IMR-90 (cell line): ENCODE measurements around the gene FIBCD1. TPM values are rescaled to one million over a fixed set of nuclear protein-coding genes. Genes with fewer than 3 reads are reported as not detected.

Source experiments
- ATAC-seq: fragments of 200-7000 bp; cut with Tn5 transposase; 2 replicates; pipeline ENCODE4 v1.9.1; 2020; ENCODE audit warnings: low read depth, mild to moderate bottlenecking, moderate library complexity
- BruUV-seq: library from RNA; stranded (reverse); fragments of 400-500 nt; replicated peaks from 2 replicates; lab custom pipeline; 2021; lab: Mats Ljungman, UMichigan
- CTCF ChIA-PET: fragments of 300-600 bp; formaldehyde crosslinking; extraction: SDS; loops from one replicate; lab custom pipeline; 2021; ENCODE audit warnings: antibody characterized with exemption; lab: Yijun Ruan, JAX
- POLR2A ChIA-PET: fragments of 300-600 bp; sonication (Branson Sonifier 250); formaldehyde crosslinking; loops from one replicate; lab custom pipeline; 2022; ENCODE audit warnings: antibody characterized with exemption; ENCODE audit not compliant: unreplicated experiment; lab: Charles Lee
- DNase-seq: peaks from one replicate; pipeline ENCODE4 v3.0.0; 2013
- H2AFZ ChIP-seq: replicated peaks from 2 replicates; pipeline ENCODE3; 2013; ENCODE audit warnings: low read length, mild to moderate bottlenecking; ENCODE audit not compliant: poor library complexity
- H2AK5ac ChIP-seq: 2 replicates; pipeline ENCODE4 v1.6.1; 2013; ENCODE audit warnings: low read depth, low read length, inconsistent platforms
- H2AK9ac ChIP-seq: replicated peaks from 2 replicates; pipeline ENCODE3; 2013; ENCODE audit warnings: mild to moderate bottlenecking, low read depth, low read length, moderate library complexity; ENCODE audit not compliant: poor library complexity
- H2BK120ac ChIP-seq: 2 replicates; pipeline ENCODE4 v1.6.1; 2013; ENCODE audit warnings: low read depth, low read length, inconsistent platforms
- H2BK15ac ChIP-seq: 3 replicates; pipeline ENCODE4 v1.6.1; 2013; ENCODE audit warnings: low read depth, low read length, inconsistent platforms
- H2BK20ac ChIP-seq: 2 replicates; pipeline ENCODE4 v1.6.1; 2013; ENCODE audit warnings: low read depth, mild to moderate bottlenecking, inconsistent platforms, low read length, moderate library complexity
- H2BK5ac ChIP-seq: 2 replicates; pipeline ENCODE4 v1.6.1; 2013; ENCODE audit warnings: mild to moderate bottlenecking, low read depth, low read length, inconsistent platforms; ENCODE audit not compliant: poor library complexity, severe bottlenecking
- H3K14ac ChIP-seq: replicated peaks from 2 replicates; pipeline ENCODE4 v1.6.1; 2013; ENCODE audit warnings: low read depth, low read length, inconsistent platforms
- H3K18ac ChIP-seq: 2 replicates; pipeline ENCODE4 v1.6.1; 2013; ENCODE audit warnings: low read depth, low read length, control low read depth
- H3K23ac ChIP-seq: 2 replicates; pipeline ENCODE4 v1.6.1; 2013; ENCODE audit warnings: low read depth, low read length, inconsistent platforms
- H3K27ac ChIP-seq: 2 replicates; pipeline ENCODE4 v1.5.1; 2013; ENCODE audit warnings: mild to moderate bottlenecking, control low read depth, low read length; ENCODE audit not compliant: insufficient read depth
- H3K27me3 ChIP-seq: 2 replicates; pipeline ENCODE4 v1.6.1; 2013; ENCODE audit warnings: low read length; ENCODE audit not compliant: control insufficient read depth, insufficient read depth
- H3K36me3 ChIP-seq: 2 replicates; pipeline ENCODE4 v1.6.1; 2013; ENCODE audit warnings: low read length, mixed read lengths; ENCODE audit not compliant: control insufficient read depth, insufficient read depth
- H3K4ac ChIP-seq: 2 replicates; pipeline ENCODE4 v1.6.1; 2013; ENCODE audit warnings: low read depth, low read length, inconsistent platforms
- H3K4me1 ChIP-seq: 2 replicates; pipeline ENCODE4 v1.6.1; 2013; ENCODE audit warnings: low read length, mixed read lengths; ENCODE audit not compliant: control insufficient read depth, insufficient read depth
- H3K4me2 ChIP-seq: 2 replicates; pipeline ENCODE4 v1.6.1; 2013; ENCODE audit warnings: low read depth, mild to moderate bottlenecking, control low read depth, low read length, moderate library complexity
- H3K4me3 ChIP-seq: 2 replicates; pipeline ENCODE4 v1.5.1; 2013; ENCODE audit warnings: low read depth, mild to moderate bottlenecking, control low read depth, low read length, moderate library complexity; ENCODE audit not compliant: insufficient read depth
- H3K56ac ChIP-seq: 2 replicates; pipeline ENCODE4 v1.6.1; 2013; ENCODE audit warnings: low read length, inconsistent platforms; ENCODE audit not compliant: insufficient read depth; ENCODE audit errors: extremely low read depth
- H3K79me1 ChIP-seq, 2 experiments: 2 replicates each; pipeline ENCODE4 v1.6.1; 2013; ENCODE audit warnings: low read length in 2 of 2, inconsistent platforms in 1 of 2, low read depth in 1 of 2
- H3K9ac ChIP-seq: 2 replicates; pipeline ENCODE4 v1.6.1; 2013; ENCODE audit warnings: low read depth, low read length, control low read depth
- H3K9me1 ChIP-seq: 2 replicates; pipeline ENCODE4 v1.6.1; 2013; ENCODE audit warnings: low read length, inconsistent platforms; ENCODE audit not compliant: insufficient read depth
- H3K9me3 ChIP-seq: 2 replicates; pipeline ENCODE4 v1.6.1; 2013; ENCODE audit warnings: low read length; ENCODE audit not compliant: control insufficient read depth, insufficient read depth
- H4K20me1 ChIP-seq: 2 replicates; pipeline ENCODE4 v1.6.1; 2013; ENCODE audit warnings: low read length, inconsistent platforms; ENCODE audit not compliant: insufficient read depth
- H4K5ac ChIP-seq: 2 replicates; pipeline ENCODE4 v1.6.1; 2013; ENCODE audit warnings: mild to moderate bottlenecking, low read depth, low read length, control low read depth
- H4K8ac ChIP-seq, 2 experiments: 2 replicates each; pipeline ENCODE4 v1.6.1; 2013; ENCODE audit warnings: low read depth in 2 of 2, low read length in 2 of 2, control low read depth in 1 of 2, inconsistent platforms in 1 of 2
- H4K91ac ChIP-seq: 2 replicates; pipeline ENCODE4 v1.6.1; 2013; ENCODE audit warnings: low read depth, low read length, inconsistent platforms; ENCODE audit not compliant: insufficient read depth
- BHLHE40 ChIP-seq: fragments of 150-350 bp; IDR thresholded peaks from 2 replicates; pipeline ENCODE4 v1.6.1; 2016; ENCODE audit warnings: mild to moderate bottlenecking, low read depth, low read length
- ELK1 ChIP-seq: fragments of 150-350 bp; IDR thresholded peaks from 2 replicates; pipeline ENCODE4 v1.6.1; 2016; ENCODE audit warnings: low read depth, mild to moderate bottlenecking, low read length, moderate library complexity, borderline replicate concordance
- MAZ ChIP-seq: IDR thresholded peaks from 2 replicates; pipeline ENCODE4 v1.6.1; 2012; ENCODE audit warnings: low read depth, mild to moderate bottlenecking, low read length, improper control_type of control experiment, moderate library complexity, borderline replicate concordance
- RAD21 ChIP-seq: IDR thresholded peaks from 2 replicates; pipeline ENCODE4 v1.6.1; 2012; ENCODE audit warnings: low read length, improper control_type of control experiment
- RCOR1 ChIP-seq: IDR thresholded peaks from 2 replicates; pipeline ENCODE4 v1.6.1; 2012; ENCODE audit warnings: mild to moderate bottlenecking, low read length, improper control_type of control experiment; ENCODE audit not compliant: insufficient replicate concordance
- RFX5 ChIP-seq: IDR thresholded peaks from 2 replicates; pipeline ENCODE4 v1.8.0; 2012; ENCODE audit warnings: low read depth, mild to moderate bottlenecking, low read length, moderate library complexity
- SMC3 ChIP-seq: fragments of 150-350 bp; IDR thresholded peaks from 2 replicates; pipeline ENCODE4 v1.6.1; 2016; ENCODE audit warnings: low read depth, mild to moderate bottlenecking, antibody characterized with exemption, low read length, moderate library complexity
- WGBS, 2 experiments: methylation state at CpG; one replicate each; pipeline versions ENCODE4 v1.1.5 to v1.1.7; 2013; ENCODE audit warnings: missing lambda C conversion rate in 2 of 2; ENCODE audit not compliant: insufficient read length in 1 of 2; ENCODE audit errors: extremely low coverage in 2 of 2; 5-methylcytosine and 5-hydroxymethylcytosine counted together
- dilution Hi-C: fragments of 300-500 bp; cut with HindIII; formaldehyde crosslinking; loops from one replicate; pipeline ENCODE4 v1.14.3; 2018; ENCODE audit warnings: low sequenced_read_pairs; ENCODE audit not compliant: unreplicated experiment
- in situ Hi-C: fragments of 300-500 bp; cut with MboI; formaldehyde crosslinking; loops from 3 replicates; pipeline ENCODE4 v1.14.3; 2019; ENCODE audit warnings: low sequenced_read_pairs, inconsistent platforms, mixed read lengths
- intact Hi-C: fragments of 100-400 bp; cut with micrococcal nuclease; formaldehyde crosslinking; loops from 2 replicates; pipeline ENCODE4 v1.10.0; 2022
- polyA plus RNA-seq, 3 experiments: library from polyadenylated mRNA; depleted of rRNA; stranded (reverse); fragments of >200 nt; gene quantifications; 2 replicates each; pipeline ENCODE4 v1.2.3, GENCODE V29; 2012; ENCODE audit warnings: low replicate concordance in 1 of 3
- total RNA-seq: library from RNA; depleted of rRNA; stranded (reverse); fragments of >200 nt; gene quantifications from 2 replicates; pipeline ENCODE4 v1.2.3, GENCODE V29; 2012

The FIBCD1 gene
- total and polyA plus RNA-seq, 2 of the 4 experiments (the other 2 are of a cell fraction) = 1.1 to 10.1 TPM

DNA sequence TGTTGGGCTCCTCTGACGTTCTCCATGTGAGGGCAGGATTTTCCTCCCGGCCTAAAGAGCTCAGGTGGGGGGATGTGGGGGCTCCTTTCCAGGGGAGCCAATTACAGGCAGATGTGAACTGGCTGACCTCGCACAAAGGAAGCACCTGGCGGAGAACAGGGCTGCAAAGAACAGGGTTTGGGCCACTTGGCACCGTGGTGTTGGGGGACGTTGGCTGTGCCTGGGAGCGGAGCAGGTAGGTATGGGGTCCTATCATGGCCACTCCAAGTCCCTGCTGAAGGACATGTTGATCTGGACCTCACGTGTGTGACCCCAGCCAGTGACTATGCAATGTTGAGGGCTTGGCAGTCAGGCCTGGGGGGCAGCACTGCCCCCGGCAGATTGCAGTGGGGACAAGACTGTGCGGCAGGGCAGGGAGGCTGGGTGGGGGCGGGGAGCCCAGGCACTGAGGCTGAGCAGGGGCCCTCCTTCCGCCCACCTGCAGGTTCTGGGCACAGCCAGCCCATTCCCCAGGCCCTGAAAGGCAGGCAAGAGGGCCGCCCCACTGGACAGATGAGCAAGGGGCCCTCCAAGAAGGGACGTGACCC lies 19.4 kb downstream of the FIBCD1 start:
- no peak overlapping the region for H3K23ac ChIP-seq
- no peak overlapping the region for H3K18ac ChIP-seq
- H2BK120ac ChIP-seq = no peak overlapping the region
- no peak overlapping the region for H3K4me3 ChIP-seq
- no peak overlapping the region for H3K14ac ChIP-seq
- H3K4ac ChIP-seq = no peak overlapping the region
- H3K27me3 ChIP-seq = no peaks in the 10 kb centered on the region
- intact Hi-C loops = no loop called here
- no peak overlapping the region for H3K56ac ChIP-seq
- ChIA-PET POLR2A (no interaction called here), CTCF (no interaction called here)
- no peak overlapping the region for H2BK5ac ChIP-seq
- 88% methylated on average over 6 of the region's 14 CpGs; no CpG with 5 or more reads in 1 of the 2 experiments for WGBS, 2 experiments
- no peak for DNase-seq
- no peak for ATAC-seq
- in situ Hi-C loops = no loop called here
- no peaks in the 10 kb centered on the region for H4K20me1 ChIP-seq
- H3K36me3 ChIP-seq = no peaks in the 10 kb centered on the region
- H3K4me2 ChIP-seq = no peak overlapping the region
- no peak overlapping the region for H4K8ac ChIP-seq
- no peak overlapping the region for H4K91ac ChIP-seq
- no peaks in the 10 kb centered on the region for H3K9me3 ChIP-seq
- no peak for TF ChIP-seq SMC3
- TF ChIP-seq RFX5 = no peak
- no peak for TF ChIP-seq MAZ
- TF ChIP-seq RCOR1 = no peak
- TF ChIP-seq RAD21 = no peak
- no peak for TF ChIP-seq BHLHE40
- no peak for TF ChIP-seq ELK1
- H3K9me1 ChIP-seq = no peaks in the 10 kb centered on the region
- no peak overlapping the region for H3K9ac ChIP-seq
- H3K4me1 ChIP-seq = no peaks in the 10 kb centered on the region
- H2AFZ ChIP-seq = no peak overlapping the region
- no peak overlapping the region for H2BK15ac ChIP-seq
- no peak overlapping the region for H2AK9ac ChIP-seq
- no peak overlapping the region for H2BK20ac ChIP-seq
- H3K79me1 ChIP-seq = no peaks in the 10 kb centered on the region
- H4K5ac ChIP-seq = no peak overlapping the region
- BruUV-seq = no TSS peak
- no peak overlapping the region for H3K27ac ChIP-seq
- H2AK5ac ChIP-seq = no peak overlapping the region
- dilution Hi-C loops = no loop called here
